ENCODE results near the gene CAMTA2.
A peak's percentile ranks its signal among the peaks of the same experiment; 100 is the strongest.
"Not testable (repeated sequence)": the region's sequence is repeated elsewhere in the genome, so short reads cannot be mapped to it uniquely, and the experiment has no call there.

Gene CAMTA2

GRCh38 chr17:4945944-4946280, 41.6 kb downstream of the CAMTA2 start:
- DNase-seq = no peak

GRCh38 chr17:4945176-4945943, 42.1 kb downstream of the CAMTA2 start:
- peak; percentile 77 for DNase-seq

GRCh38 chr17:4944554-4945175, 42.8 kb downstream of the CAMTA2 start:
- peak; percentile 36 for DNase-seq

- peak; percentile 73 for DNase-seq
Observed at GRCh38 chr17:4944163-4944553, 43.3 kb downstream of the CAMTA2 start.

GRCh38 chr17:4942760-4943508, 44.5 kb downstream of the CAMTA2 start:
- DNase-seq = no peak

- no peak for DNase-seq
Observed at GRCh38 chr17:4941319-4941610, 46.2 kb downstream of the CAMTA2 start.

- peak; percentile 40 for DNase-seq
Observed at GRCh38 chr17:4940555-4941318, 46.7 kb downstream of the CAMTA2 start.

GRCh38 chr17:4939796-4940554, 47.5 kb downstream of the CAMTA2 start, which contains the start of the genes RNF167 and SLC25A11:
TSS of gene RNF167 (plus strand) at chr17:4940268. CDS start at chr17:4940910, 642 bp downstream.
TSS of gene SLC25A11 (minus strand) at chr17:4940046. CDS start at chr17:4939910, 136 bp downstream.
- DNase-seq = peak; percentile 99

GRCh38 chr17:4939546-4939795, 48.0 kb downstream of the CAMTA2 start:
- DNase-seq = no peak

GRCh38 chr17:4938688-4939545, 48.6 kb downstream of the CAMTA2 start:
- no peak for DNase-seq

- DNase-seq = no peak
Observed at GRCh38 chr17:4938069-4938491, 49.4 kb downstream of the CAMTA2 start.

- DNase-seq = no peak
Observed at GRCh38 chr17:4937553-4937952, 49.9 kb downstream of the CAMTA2 start.

- DNase-seq = no peak
Observed at GRCh38 chr17:4936436-4936835, 51.0 kb downstream of the CAMTA2 start.

GRCh38 chr17:4935650-4936049, 51.8 kb downstream of the CAMTA2 start:
- DNase-seq = no peak

GRCh38 chr17:4934173-4934979, 53.1 kb downstream of the CAMTA2 start:
- no peak for DNase-seq

GRCh38 chr17:4933646-4934045, 53.8 kb downstream of the CAMTA2 start:
- no peak for DNase-seq

GRCh38 chr17:4932756-4933155, 54.7 kb downstream of the CAMTA2 start:
- no peak for DNase-seq

GRCh38 chr17:4931963-4932362, 55.5 kb downstream of the CAMTA2 start, which contains the start of gene GP1BA:
TSS of gene GP1BA (plus strand) at chr17:4932277. CDS start at chr17:4932605, 328 bp downstream.
- DNase-seq = no peak

GRCh38 chr17:4928881-4929280, 58.6 kb downstream of the CAMTA2 start:
- DNase-seq = no peak

GRCh38 chr17:4926577-4927335, 60.7 kb downstream of the CAMTA2 start:
- DNase-seq = not testable (repeated sequence)
